ENCODE measurements around the gene GAD1.

DNA sequence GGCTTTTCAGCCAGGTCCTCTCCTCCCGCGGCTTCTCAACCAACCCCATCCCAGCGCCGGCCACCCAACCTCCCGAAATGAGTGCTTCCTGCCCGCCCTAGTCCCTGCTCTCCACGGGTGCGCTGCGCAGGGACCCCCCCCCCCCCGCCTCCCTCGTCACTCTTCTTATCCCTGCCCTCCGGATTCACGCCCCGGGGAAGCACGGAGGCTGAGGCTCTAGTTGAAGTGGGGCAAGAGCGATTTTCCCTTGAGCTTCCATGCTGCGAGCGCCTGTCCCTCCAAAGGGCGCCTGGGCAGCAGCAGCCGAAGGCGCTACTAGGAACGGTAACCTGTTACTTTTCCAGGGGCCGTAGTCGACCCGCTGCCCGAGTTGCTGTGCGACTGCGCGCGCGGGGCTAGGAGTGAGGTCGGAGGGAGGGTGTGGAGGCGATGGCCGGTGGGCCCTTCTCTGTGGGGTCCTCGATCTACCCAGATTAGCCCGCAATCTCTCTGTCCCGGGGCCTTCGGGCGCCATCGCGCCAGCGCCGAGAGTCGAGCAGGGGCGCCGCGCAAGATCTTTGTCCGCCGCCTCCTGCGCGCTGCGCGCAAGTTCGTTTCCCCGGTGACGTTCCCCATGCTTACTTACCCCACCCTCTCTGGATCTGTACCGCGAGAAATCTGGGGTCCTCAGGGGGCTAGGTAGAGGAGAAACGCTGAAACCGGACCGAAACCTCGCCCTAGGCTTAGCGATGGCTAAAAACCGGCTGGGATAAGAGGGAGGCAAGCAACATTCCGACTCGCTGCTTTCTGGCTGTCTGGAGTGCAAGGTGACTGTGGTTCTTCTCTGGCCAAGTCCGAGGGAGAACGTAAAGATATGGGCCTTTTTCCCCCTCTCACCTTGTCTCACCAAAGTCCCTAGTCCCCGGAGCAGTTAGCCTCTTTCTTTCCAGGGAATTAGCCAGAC lies 677 bp downstream of the GAD1 start:
- TF ChIP-seq, protein P1, sequence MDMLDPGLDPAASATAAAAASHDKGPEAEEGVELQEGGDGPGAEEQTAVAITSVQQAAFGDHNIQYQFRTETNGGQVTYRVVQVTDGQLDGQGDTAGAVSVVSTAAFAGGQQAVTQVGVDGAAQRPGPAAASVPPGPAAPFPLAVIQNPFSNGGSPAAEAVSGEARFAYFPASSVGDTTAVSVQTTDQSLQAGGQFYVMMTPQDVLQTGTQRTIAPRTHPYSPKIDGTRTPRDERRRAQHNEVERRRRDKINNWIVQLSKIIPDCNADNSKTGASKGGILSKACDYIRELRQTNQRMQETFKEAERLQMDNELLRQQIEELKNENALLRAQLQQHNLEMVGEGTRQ (IDR thresholded peaks at IDR 0.05; ENCODE audit: borderline replicate concordance, low read depth, low read length) = no peak
- TF ChIP-seq, protein P2, sequence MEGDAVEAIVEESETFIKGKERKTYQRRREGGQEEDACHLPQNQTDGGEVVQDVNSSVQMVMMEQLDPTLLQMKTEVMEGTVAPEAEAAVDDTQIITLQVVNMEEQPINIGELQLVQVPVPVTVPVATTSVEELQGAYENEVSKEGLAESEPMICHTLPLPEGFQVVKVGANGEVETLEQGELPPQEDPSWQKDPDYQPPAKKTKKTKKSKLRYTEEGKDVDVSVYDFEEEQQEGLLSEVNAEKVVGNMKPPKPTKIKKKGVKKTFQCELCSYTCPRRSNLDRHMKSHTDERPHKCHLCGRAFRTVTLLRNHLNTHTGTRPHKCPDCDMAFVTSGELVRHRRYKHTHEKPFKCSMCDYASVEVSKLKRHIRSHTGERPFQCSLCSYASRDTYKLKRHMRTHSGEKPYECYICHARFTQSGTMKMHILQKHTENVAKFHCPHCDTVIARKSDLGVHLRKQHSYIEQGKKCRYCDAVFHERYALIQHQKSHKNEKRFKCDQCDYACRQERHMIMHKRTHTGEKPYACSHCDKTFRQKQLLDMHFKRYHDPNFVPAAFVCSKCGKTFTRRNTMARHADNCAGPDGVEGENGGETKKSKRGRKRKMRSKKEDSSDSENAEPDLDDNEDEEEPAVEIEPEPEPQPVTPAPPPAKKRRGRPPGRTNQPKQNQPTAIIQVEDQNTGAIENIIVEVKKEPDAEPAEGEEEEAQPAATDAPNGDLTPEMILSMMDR (IDR thresholded peaks at IDR 0.05) = no peak
- TF ChIP-seq TCF12 (IDR thresholded peaks at IDR 0.05) (no peak), RFX5 (IDR thresholded peaks at IDR 0.05; ENCODE audit: low read length) (no peak), EZH2phosphoT487 (IDR thresholded peaks at IDR 0.05; ENCODE audit: borderline replicate concordance, low read depth) (no peak), POLR2AphosphoS5 (IDR thresholded peaks at IDR 0.05; ENCODE audit: low read depth, low read length) (no peak), MXI1 (IDR thresholded peaks at IDR 0.05; ENCODE audit: low read depth, low read length) (no peak), NRF1 (IDR thresholded peaks at IDR 0.05; ENCODE audit: low read depth, low read length) (no peak), RCOR1 (IDR thresholded peaks at IDR 0.05; ENCODE audit: low read length) (no peak)
- TF ChIP-seq, protein P3, sequence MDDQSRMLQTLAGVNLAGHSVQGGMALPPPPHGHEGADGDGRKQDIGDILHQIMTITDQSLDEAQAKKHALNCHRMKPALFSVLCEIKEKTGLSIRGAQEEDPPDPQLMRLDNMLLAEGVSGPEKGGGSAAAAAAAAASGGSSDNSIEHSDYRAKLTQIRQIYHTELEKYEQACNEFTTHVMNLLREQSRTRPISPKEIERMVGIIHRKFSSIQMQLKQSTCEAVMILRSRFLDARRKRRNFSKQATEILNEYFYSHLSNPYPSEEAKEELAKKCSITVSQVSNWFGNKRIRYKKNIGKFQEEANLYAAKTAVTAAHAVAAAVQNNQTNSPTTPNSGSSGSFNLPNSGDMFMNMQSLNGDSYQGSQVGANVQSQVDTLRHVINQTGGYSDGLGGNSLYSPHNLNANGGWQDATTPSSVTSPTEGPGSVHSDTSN (IDR thresholded peaks at IDR 0.05) = no peak
- TF ChIP-seq, protein P4, sequence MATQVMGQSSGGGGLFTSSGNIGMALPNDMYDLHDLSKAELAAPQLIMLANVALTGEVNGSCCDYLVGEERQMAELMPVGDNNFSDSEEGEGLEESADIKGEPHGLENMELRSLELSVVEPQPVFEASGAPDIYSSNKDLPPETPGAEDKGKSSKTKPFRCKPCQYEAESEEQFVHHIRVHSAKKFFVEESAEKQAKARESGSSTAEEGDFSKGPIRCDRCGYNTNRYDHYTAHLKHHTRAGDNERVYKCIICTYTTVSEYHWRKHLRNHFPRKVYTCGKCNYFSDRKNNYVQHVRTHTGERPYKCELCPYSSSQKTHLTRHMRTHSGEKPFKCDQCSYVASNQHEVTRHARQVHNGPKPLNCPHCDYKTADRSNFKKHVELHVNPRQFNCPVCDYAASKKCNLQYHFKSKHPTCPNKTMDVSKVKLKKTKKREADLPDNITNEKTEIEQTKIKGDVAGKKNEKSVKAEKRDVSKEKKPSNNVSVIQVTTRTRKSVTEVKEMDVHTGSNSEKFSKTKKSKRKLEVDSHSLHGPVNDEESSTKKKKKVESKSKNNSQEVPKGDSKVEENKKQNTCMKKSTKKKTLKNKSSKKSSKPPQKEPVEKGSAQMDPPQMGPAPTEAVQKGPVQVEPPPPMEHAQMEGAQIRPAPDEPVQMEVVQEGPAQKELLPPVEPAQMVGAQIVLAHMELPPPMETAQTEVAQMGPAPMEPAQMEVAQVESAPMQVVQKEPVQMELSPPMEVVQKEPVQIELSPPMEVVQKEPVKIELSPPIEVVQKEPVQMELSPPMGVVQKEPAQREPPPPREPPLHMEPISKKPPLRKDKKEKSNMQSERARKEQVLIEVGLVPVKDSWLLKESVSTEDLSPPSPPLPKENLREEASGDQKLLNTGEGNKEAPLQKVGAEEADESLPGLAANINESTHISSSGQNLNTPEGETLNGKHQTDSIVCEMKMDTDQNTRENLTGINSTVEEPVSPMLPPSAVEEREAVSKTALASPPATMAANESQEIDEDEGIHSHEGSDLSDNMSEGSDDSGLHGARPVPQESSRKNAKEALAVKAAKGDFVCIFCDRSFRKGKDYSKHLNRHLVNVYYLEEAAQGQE (IDR thresholded peaks at IDR 0.05; ENCODE audit: low read depth, low read length) = no peak

All from SK-N-SH (cell line).